ENCODE data around the gene PRRG3. TPM values are rescaled to one million over a fixed set of nuclear protein-coding genes. Genes with fewer than 3 reads are reported as not detected.

PRRG3 gene
- total RNA-seq, 2 experiments from 2014 or later: not detected

GRCh38 chrX:151715752-151716151, 20.5 kb downstream of the PRRG3 start, which contains the start of gene FATE1:
FATE1 (plus strand) TSS chrX:151716035; CDS start chrX:151716120, 85 bp downstream.
- no peaks in the 10 kb centered on the region for H3K4me1 ChIP-seq (ENCODE audit: insufficient read depth, low read length)
- intact Hi-C loops (cut with DNase I, micrococcal nuclease): no loop called here
- Mint-ChIP-seq H3K4me1 (ENCODE audit: low read depth) (no peaks in the 10 kb centered on the region), H3K4me3 (no peak within 1 kb of the TSS), H3K36me3 (ENCODE audit: low read depth) (no peaks in the 10 kb centered on the region), H3K27ac (no peak within 1 kb of the TSS), H3K27me3 (peaks cover 9% of the 10 kb centered on the region), H3K9me3 (no peaks in the 10 kb centered on the region)
- ChIA-PET POLR2A (no interaction called here), CTCF (no interaction called here)
- no peaks in the 10 kb centered on the region for H3K36me3 ChIP-seq (ENCODE audit: insufficient read depth, low read length)
- no peak for TF ChIP-seq CTCF (IDR thresholded peaks at IDR 0.05)
- no peaks in the 10 kb centered on the region for H3K9me3 ChIP-seq (ENCODE audit: control insufficient read depth in 1 of 2, insufficient read depth in 1 of 2, low read length in 2 of 2)
- H3K27ac ChIP-seq (ENCODE audit: low read depth in 1 of 2, low read length in 2 of 2): no peak within 1 kb of the TSS
- H3K27me3 ChIP-seq (ENCODE audit: control insufficient read depth in 1 of 2, insufficient read depth in 2 of 2, low read length in 2 of 2): no peaks in the 10 kb centered on the region
- H3K4me3 ChIP-seq (ENCODE audit: low read length): no peak within 1 kb of the TSS
- ATAC-seq (ENCODE audit: poor library complexity) (no peak), DNase-seq (no peak)

- no peaks in the 10 kb centered on the region for H3K9me3 ChIP-seq (ENCODE audit: control insufficient read depth in 1 of 2, insufficient read depth in 1 of 2, low read length in 2 of 2)
- H3K27me3 ChIP-seq (ENCODE audit: control insufficient read depth in 1 of 2, insufficient read depth in 2 of 2, low read length in 2 of 2): no peaks in the 10 kb centered on the region
- Mint-ChIP-seq H3K4me1 (ENCODE audit: low read depth) (no peaks in the 10 kb centered on the region), H3K36me3 (ENCODE audit: low read depth) (no peaks in the 10 kb centered on the region), H3K9me3 (no peaks in the 10 kb centered on the region), H3K27me3 (no peaks in the 10 kb centered on the region), H3K4me3 (no peak overlapping the region), H3K27ac (no peak overlapping the region)
- intact Hi-C loops (cut with DNase I, micrococcal nuclease): no loop called here
- H3K4me3 ChIP-seq (ENCODE audit: low read length): no peak overlapping the region
- ChIA-PET POLR2A (no interaction called here), CTCF (no interaction called here)
- no peaks in the 10 kb centered on the region for H3K4me1 ChIP-seq (ENCODE audit: insufficient read depth, low read length)
- no peak overlapping the region for H3K27ac ChIP-seq (ENCODE audit: low read depth in 1 of 2, low read length in 2 of 2)
- DNase-seq (peak in 1 of 14 experiments; percentile 1), ATAC-seq (ENCODE audit: poor library complexity) (no peak)
- TF ChIP-seq CTCF (IDR thresholded peaks at IDR 0.05): no peak
- H3K36me3 ChIP-seq (ENCODE audit: insufficient read depth, low read length): no peaks in the 10 kb centered on the region
These were observed 27.1 kb downstream of the PRRG3 start for GRCh38 chrX:151722241-151722846.

- H3K4me3 ChIP-seq (ENCODE audit: low read length): no peak overlapping the region
- ATAC-seq (ENCODE audit: poor library complexity): no peak
- DNase-seq: no peak
- H3K4me1 ChIP-seq (ENCODE audit: insufficient read depth, low read length): no peaks in the 10 kb centered on the region
- no peaks in the 10 kb centered on the region for H3K36me3 ChIP-seq (ENCODE audit: insufficient read depth, low read length)
- Mint-ChIP-seq H3K9me3 (no peaks in the 10 kb centered on the region), H3K27ac (no peak overlapping the region), H3K36me3 (ENCODE audit: low read depth) (no peaks in the 10 kb centered on the region), H3K4me1 (ENCODE audit: low read depth) (no peaks in the 10 kb centered on the region), H3K27me3 (no peaks in the 10 kb centered on the region), H3K4me3 (no peak overlapping the region)
- no peak for TF ChIP-seq CTCF (IDR thresholded peaks at IDR 0.05)
- intact Hi-C loops (cut with DNase I, micrococcal nuclease): no loop called here
- H3K27ac ChIP-seq (ENCODE audit: low read depth in 1 of 2, low read length in 2 of 2): no peak overlapping the region
- POLR2A ChIA-PET: no interaction called here
- no peaks in the 10 kb centered on the region for H3K9me3 ChIP-seq (ENCODE audit: control insufficient read depth in 1 of 2, insufficient read depth in 1 of 2, low read length in 2 of 2)
- H3K27me3 ChIP-seq (ENCODE audit: control insufficient read depth in 1 of 2, insufficient read depth in 2 of 2, low read length in 2 of 2): no peaks in the 10 kb centered on the region
- CTCF ChIA-PET: no interaction called here
These were observed 28.0 kb downstream of the PRRG3 start for GRCh38 chrX:151723156-151723760.
